NCI-H1105 (cell line): ENCODE results near the gene DSPP.
"Not testable (repeated sequence)": the region's sequence is repeated elsewhere in the genome, so short reads cannot be mapped to it uniquely, and the experiment has no call there.

ENCODE experiments used
- DNase-seq: peaks from one replicate; lab custom pipeline; 2025; lab: John Stamatoyannopoulos, UW

DSPP gene

GRCh38 chr4:87608229-87608628, at the start of gene DSPP:
Gene DSPP (plus strand): TSS chr4:87608529. CDS start chr4:87610909, 2,380 bp downstream.
- DNase-seq, result no peak

GRCh38 chr4:87559090-87559837, 49.1 kb upstream of the DSPP start:
- peak; percentile 77 for DNase-seq

DNA sequence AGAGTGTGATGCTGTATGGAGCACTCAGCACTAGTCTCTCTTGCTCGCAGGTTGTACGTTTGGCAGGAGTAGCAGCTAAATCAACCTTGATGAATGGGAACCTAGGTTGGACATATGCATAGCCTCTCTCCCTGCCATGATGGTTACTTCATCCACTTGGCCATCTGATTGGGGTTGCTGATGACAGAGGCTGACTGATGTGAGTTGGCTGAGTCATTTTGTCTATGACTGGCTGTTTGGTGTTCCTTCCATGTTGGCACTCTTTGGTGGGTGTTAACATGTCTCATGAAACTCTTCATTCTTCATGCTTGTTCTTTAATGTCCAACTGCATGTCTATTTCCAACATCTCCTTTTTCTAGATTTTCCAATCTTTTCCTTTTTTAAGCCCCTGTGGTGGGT, 47.5 kb upstream of the DSPP start:
- no peak for DNase-seq

DNA sequence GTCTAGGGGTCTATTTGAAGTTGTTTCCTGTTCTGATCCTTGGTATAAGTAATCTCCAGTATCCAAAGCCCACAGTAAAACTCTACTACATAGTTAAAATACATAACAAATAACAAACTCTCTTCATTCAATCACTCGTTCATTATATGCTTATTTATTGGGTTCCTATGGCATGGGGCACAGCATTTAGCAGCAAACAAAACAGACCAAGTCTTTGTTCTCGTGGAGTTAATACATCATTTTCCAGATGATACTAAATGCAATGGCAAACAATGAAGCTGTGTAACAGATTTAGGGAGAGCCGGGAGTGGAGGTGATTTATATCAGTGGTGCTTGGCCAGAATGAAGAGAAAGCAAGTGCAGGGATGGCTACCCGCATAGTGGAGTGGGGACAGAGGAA, 42.6 kb upstream of the DSPP start:
- no peak for DNase-seq

GRCh38 chr4:87566276-87566675, 42.1 kb upstream of the DSPP start:
- DNase-seq, result no peak

- DNase-seq, result no peak
These were observed 41.1 kb upstream of the DSPP start for GRCh38 chr4:87567191-87567590.

GRCh38 chr4:87570290-87570805, 38.0 kb upstream of the DSPP start:
- DNase-seq, result no peak

DNA sequence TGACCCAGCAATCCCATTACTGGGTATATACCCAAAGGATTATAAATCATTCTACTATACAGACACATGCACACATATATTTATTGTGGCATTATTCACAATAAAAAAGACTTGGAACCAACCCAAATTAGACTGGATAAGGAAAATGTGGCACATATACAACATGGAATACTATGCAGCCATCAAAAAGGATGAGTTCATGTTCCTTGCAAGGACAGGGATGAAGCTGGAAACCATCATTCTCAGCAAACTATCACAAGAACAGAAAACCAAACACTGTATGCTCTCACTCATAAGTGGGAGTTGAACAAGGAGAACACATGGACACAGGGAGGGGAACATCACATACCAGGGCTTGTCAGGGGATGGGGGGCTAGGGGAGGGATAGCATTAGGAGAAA, 34.0 kb upstream of the DSPP start:
- not testable (repeated sequence) for DNase-seq

DNA sequence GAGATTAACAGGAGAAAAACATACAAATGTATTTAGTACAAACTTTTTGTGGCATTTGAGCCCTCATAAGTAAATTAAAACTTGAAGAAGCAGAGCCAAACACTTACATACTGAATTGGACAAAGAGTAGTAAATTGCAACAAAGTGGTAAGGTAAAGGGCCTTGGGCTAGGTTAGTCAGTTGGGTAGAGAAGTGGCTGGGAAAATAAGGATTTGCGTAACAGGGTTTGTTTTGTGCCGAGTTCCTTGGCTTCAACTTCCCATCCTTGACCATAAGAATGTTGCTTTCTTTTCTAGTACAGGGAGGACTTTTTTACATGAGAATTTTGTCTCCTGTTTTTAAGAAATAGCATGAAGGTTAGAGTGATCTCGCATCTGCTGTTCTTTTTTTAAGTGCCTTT, 33.3 kb upstream of the DSPP start:
- no peak for DNase-seq

DNA sequence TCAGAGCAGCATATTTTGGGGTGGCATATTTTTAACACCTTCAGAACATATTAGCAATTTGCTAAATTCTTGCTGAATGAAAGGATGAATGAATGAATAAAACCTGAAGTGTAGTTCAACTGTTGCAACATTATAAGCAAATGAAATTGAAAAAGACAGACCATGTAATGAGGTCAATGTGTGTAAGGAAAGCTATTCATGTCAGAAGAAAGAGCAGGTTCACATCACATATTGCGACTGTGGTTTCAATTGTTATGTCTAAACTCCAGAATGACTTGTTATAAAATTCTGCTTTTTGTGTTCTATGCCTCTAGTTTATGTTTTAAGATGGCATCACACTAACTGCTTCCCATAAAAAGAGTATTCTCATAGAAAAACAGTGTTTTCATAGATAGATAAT, 32.9 kb upstream of the DSPP start:
- DNase-seq, result no peak

GRCh38 chr4:87575983-87576382, 32.3 kb upstream of the DSPP start:
- no peak for DNase-seq

GRCh38 chr4:87579478-87579877, 28.9 kb upstream of the DSPP start:
- DNase-seq, result no peak

DNA sequence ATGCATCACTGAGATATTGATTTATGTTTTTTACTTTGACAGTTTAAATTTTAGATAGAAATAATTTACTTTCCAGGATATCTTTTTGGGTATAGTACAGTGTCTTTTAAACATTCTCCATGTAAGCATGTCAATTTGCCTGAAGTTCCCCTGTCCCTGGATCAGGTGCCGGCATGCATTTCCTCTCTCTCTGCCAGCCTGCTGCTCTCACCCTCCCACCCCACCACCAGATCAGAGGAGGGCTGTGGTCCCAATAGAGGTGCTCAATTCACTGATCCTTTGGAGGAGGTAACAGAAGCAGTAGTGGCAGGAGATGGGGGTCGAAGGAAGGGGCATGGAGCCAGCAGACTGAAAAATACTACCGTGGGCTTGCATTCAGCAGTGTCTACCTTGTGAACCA, 28.3 kb upstream of the DSPP start:
- DNase-seq, result no peak

DNA sequence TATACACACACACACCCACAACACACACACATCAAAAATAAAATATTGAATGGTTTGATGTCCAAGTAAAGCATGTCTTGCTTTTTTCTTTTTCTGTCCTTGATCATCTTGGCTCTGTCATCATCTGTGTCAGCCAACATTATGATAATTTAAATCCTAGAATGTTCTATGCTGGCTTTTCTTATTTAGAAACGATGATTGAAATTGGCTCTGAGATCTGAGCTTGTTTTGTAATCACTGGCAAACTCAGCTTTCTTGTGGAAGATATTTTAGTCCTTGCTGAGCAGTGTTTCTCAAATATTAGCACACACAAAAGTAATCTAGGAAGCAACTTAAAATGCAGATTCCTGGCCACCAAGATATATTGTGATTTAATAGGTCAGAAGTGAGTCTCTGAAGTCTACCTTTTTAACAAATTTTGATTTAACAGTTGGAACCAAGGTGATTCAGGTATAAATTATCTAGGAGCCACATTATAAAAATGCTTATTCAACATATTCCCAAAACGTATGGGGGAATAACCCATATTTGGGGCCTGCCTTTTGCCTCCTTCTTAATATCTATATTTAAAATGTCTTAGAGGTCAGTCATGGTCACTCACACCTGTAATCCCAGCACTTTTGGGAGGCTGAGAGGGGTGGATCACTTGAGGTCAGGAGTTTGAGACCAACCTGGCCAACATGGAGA, 24.0 kb upstream of the DSPP start:
- no peak for DNase-seq

DNA sequence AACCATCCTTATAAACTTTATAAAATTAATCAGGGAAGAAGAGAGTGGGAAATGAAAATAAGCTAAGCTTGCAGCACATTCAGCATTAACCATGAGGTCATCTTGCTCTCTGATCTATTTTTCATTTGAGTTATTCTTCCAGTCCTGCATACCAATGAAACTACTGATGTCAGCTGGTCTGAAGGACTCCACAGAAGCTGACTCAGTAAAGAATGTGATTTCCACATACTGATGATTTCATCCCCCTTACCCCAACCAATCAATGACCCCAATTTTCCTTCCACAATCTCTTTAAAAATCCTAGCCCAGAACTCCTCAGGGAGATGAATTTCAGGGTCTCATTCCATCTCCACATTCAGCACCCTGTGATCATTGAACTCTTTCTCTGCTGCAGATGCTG, 18.8 kb upstream of the DSPP start:
- DNase-seq, result no peak

DNA sequence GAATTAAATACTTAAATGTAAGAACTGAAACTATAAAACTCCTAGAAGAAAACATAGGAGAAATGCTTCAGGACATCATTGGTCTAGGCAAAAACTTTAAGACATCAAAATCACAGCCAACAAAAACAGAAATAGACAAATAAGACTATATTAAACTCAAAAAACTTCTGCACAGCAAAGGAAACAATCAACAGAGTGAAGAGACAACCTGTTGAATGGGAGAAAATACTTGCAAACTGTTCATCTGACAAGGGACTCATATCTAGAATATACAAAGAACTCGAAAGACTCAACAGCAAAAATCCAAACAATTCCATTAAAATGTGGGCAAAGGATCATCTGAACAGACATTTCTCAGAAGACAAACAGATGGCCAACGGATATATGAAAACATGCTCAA, 16.2 kb upstream of the DSPP start:
- no peak for DNase-seq

DNA sequence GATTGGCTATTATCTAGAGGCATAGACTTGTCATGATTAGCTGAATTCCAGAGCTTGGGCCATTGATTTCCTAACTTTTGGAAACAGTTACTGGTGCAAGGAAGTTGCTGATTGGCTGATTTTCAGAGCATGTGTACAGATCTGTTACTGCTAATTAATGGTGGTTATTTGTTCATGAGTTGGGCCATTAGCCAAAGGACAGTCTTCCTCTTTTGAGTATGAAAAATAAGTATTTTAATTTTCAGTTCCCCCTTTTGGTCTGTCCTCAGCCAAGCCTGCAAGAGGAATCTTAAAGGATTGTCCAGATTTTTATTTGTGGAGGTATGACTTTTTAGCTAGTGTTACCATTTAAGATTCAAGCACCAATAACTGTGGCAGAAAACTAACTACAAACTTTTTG, 7.0 kb upstream of the DSPP start:
- DNase-seq, result no peak

DNA sequence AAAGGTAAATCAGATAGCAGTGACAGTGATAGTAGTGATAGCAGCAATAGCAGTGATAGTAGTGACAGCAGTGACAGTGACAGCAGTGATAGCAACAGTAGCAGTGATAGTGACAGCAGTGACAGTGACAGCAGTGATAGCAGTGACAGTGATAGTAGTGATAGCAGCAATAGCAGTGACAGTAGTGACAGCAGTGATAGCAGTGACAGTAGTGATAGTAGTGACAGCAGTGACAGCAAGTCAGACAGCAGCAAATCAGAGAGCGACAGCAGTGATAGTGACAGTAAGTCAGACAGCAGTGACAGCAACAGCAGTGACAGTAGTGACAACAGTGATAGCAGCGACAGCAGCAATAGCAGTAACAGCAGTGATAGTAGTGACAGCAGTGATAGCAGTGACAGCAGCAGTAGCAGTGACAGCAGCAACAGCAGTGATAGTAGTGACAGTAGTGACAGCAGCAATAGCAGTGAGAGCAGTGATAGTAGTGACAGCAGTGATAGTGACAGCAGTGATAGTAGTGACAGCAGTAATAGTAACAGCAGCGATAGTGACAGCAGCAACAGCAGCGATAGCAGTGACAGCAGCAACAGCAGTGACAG, 6.1 kb downstream of the DSPP start:
- no peak for DNase-seq

DNA sequence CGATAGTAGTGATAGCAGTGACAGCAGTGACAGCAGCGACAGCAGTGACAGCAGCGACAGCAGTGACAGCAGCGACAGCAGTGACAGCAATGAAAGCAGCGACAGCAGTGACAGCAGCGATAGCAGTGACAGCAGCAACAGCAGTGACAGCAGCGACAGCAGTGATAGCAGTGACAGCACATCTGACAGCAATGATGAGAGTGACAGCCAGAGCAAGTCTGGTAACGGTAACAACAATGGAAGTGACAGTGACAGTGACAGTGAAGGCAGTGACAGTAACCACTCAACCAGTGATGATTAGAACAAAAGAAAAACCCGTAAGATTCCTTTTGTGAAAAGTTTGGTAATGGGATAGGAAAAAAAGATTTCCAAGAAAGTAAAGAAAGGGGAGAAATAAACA, 7.9 kb downstream of the DSPP start:
- no peak for DNase-seq

- DNase-seq, result no peak
These were observed 11.8 kb downstream of the DSPP start for GRCh38 chr4:87620086-87620485.

DNA sequence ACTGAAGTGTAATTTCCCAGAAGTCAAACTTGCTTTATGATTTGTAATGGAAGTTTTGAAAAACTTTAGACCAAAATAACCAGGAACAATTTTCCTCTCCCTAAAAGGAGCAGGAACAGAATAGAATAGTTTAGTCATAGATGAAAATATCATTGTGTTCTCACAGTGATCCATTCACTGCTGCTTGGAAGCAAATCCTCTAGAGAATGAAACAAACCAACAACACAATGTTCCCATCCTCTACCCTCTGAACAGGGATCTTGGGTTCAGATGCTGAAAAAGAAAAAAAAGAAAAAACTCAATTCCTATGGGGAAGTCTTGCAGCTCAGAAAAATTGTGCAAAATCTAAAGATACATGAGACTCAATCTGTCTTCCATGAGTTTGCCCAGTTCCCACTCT, 12.2 kb downstream of the DSPP start:
- no peak for DNase-seq

DNA sequence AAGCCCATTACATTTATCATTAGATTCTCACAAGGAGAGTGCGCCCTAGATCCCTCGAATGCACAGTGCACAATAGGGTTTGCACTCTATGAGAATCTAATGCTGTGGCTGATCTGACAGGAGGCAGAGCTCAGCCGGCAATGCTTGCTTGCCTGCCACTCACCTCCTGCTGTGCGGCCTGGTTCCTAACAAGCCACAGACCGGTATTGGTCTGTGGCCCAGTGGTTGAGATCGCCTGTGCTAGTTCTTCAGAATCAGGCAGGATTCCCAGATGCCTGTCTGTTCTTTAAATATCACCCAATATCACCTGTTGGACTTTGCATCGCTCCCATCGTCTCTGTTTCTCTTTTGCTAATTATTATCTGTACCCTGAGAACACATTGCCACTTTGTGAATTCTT, 14.0 kb downstream of the DSPP start:
- no peak for DNase-seq

DNA sequence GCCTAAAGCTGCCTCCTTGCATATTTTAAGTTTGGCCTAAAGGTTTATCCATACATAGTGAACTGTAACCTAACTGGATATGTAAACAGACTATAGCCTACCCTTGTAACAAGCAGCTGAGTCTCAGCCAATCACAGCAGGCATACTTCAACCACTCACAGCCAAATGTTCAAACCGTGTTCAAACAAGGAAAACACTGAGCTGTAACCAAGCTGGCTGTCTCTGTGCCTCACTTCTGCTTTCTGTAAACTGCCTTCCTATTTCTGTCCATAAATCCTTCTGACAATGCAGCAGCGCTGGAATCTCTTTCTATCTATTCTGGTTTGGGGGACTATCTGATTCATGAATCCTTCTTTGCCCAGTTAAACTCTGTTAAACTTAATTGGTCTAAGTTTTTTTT, 16.4 kb downstream of the DSPP start:
- no peak for DNase-seq
